Measurements from ENCODE around the gene MRGPRF. TPM values are rescaled to one million over a fixed set of nuclear protein-coding genes. Genes with fewer than 3 reads are reported as not detected.
"Not testable (repeated sequence)": the region's sequence is repeated elsewhere in the genome, so short reads cannot be mapped to it uniquely, and the experiment has no call there.

Gene MRGPRF
- polyA plus RNA-seq, 1 donor, result 18.9 TPM

DNA sequence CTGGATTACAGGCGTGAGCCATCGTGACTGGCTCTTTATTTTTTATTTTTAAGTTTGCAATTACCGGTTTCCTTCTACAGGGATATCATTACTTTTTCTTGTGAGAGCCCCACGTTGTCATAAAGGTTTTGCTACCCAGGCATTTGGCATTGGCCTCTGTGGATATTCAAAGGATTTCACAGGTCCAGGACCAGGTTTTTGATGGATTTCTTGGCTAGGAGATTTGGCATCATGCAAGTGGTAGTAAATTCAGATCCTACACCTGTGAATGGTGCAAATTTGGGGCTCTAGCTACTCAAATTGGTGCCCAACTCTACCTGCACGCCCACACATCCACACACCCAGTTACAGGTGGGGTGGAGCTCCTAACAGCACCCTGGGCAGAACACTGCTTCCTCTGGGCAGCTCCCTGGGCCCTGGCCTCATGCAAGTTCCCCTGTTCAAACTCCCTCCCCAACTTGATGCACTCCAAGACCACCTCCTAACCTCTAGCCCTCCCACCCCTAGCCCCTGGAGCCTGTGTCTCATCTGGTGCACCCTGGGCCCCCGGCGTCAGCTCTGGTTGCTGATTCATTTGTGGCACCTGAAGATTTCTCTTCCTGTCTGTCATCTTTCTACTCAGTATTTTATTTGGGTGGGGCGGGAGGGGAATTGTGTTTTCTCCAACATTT, 23.0 kb downstream of the MRGPRF start:
- DNase-seq, result no peak

DNA sequence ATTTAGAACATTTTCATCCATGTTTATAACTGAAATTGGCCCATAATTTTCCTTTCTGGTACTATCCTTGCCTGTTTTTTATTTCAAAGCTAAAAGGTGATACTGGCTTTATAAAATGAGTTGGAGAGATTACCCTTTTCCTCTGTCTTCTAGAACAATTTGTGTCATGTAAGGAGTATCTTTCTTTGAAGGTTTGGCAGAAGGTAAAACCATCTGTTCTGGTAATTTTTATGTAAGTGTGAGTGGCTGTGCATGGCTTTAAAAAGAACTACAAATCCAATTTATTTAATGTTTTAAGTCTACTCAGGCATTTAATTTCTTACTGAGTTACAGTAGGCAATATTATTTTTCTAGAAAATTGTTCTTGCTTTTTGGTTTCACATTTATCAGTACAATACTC, 24.6 kb downstream of the MRGPRF start:
- no peak for DNase-seq

DNA sequence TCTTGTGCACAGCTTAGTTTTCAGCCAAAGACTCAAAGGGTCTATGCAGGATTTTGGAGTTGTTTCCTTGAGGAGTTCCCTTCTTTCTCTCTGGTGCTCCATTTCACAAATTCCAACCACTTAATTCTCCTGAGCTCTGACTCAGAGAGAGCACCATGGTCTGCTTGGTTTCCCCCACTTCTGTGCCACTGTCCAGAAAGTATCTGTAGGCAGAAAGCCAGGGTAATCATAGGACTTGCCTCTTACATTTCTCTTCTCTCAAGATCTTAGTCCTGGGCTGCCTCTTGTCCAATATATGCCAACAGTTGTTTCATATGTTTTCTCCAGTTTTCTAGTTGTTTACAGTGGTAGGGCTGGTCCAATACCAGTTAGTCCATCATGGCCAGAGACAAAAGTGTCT, 25.8 kb downstream of the MRGPRF start:
- no peak for DNase-seq

DNA sequence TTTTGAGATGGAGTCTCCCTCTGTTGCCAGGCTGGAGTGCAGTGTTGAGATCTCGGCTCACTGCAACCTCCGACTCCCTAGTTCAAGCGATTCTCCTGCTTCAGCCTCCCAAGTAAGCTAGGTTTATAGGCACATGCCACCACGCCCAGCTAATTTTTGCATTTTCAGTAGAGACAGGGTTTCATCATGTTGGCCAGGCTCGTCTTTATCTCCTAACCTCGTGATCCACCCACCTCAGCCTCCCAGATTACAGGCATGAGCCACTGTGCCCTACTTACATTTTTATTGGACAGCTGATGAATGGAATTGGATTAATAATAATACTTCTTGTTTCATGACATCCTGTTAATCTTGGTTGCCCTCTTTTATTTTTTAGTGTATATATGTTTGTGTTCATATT, 29.2 kb downstream of the MRGPRF start:
- no peak for DNase-seq

DNA sequence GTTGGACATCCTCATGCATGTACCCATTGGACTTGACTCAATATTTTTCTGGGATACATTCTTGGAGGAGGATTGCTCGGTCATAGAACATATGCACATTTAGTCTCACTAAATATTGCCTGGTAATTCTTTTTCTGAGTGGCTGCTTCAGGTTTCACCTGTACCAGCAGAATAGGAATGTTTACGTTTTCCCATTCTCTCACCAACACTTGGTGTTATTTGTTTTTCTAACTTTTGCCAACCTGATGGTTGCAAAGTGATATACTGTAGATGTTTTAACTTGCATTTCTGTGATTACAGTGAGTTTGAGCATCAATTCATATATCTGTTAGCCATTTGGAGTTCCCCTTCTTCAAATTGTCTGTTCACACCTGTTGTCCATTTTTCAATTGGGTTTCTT, 30.9 kb downstream of the MRGPRF start:
- no peak for DNase-seq

DNA sequence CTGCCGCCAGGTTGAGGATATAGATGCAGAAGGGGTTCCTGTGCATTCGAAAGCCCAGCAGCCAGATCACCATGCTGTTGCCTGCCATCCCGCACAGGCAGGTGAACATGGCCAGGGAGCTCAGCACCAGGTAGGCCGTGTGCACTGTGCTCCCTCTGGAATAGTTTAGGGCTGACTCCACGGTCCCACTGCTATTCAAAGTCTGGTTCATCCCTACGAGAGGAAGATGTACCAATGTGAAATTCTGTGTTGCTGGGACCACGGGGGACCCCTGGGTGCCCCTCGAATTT, 32.3 kb downstream of the MRGPRF start, which contains the start of gene MRGPRD:
Gene MRGPRD, minus strand, starts transcription at position 211 of the 290 bp plus-strand sequence. Its CDS starts 0 bp downstream, at position 211.
- no peak for DNase-seq

DNA sequence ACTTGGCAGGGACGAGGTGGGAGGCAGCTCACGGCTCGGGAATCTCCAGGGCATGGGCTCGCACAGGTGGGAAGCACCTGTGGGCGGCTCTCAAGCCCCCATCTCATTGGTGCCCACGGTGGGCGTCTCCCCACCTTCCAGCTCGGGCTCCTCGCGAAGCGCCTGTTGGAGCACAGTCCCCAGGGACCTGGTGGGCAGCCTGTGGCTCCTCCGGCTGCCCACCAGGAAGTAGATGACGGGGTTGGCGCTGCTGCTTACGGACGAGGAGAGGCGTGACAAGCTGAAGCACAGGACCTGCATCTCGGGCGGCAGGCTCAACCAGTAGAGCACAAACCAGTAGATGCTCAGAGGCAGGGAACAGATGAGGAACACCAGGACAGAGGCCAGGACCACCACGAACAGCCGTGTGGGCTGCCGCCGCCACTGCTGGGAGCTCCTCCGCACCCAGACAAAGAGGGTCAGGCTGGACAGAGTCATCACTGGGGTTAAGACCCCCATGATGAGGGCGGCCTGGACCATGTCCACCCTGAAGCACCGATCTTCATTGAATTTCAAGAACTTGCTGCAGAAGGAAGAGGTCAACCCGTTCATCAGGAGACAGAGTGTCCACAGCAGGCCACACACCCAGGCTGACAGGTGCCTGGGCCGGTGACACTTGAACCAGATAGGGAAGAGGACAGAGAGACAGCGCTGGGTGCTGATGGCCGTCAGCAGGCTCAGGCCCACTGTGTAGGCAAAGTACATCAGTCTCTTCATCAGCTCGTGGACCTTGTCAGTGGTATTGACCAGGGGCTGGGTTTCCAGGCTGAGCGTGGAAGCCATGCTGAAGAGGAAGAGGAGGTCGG, 32.9 kb downstream of the MRGPRF start:
- no peak for DNase-seq

DNA sequence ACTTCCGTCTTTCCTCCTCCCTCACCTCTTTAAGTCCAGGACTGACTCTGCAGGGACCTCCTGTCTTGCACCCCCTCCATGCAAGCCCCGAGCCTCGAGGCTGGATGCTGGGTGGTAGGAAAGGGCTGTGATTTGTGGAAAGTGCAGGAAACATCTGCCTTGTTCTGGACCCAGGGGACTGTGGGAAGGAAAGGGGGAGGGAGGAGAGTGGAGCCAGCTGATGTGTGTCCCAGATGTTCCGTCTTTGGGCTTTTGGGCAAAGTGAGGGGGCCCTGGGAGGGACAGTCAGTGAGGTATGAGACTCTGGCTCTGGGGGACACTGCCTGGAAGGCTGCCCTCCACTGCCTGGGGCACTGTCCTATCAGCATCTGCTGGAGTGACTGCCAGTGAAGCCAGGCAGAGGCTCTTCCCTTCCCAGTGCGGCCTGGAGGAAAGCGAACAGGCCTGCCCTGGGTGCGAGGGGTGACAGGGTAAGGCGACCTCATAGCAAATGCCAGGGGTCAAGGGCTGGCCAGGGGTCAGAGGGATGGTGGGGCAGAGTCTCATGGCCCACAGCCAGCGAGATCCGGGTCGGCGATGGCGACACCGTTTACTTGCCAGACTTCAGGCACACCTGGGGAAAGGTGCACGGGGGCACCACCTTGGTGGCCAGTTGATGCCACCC, 34.0 kb downstream of the MRGPRF start:
- DNase-seq, result no peak

DNA sequence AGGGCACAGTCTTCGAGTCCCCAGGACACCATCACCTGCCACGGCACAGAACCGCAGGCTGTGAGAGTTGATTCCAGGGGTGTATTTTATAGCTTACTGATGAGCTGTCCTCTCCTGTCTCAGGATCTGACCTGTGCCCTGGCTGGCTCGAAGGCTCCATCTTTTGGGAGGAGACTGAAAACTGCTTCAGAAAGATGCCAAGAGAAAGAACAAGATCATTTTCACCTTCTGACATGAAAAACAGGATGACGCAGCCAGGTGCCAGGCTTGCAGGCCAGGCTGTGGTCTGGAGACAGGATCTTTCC, 34.5 kb downstream of the MRGPRF start:
- no peak for DNase-seq

DNA sequence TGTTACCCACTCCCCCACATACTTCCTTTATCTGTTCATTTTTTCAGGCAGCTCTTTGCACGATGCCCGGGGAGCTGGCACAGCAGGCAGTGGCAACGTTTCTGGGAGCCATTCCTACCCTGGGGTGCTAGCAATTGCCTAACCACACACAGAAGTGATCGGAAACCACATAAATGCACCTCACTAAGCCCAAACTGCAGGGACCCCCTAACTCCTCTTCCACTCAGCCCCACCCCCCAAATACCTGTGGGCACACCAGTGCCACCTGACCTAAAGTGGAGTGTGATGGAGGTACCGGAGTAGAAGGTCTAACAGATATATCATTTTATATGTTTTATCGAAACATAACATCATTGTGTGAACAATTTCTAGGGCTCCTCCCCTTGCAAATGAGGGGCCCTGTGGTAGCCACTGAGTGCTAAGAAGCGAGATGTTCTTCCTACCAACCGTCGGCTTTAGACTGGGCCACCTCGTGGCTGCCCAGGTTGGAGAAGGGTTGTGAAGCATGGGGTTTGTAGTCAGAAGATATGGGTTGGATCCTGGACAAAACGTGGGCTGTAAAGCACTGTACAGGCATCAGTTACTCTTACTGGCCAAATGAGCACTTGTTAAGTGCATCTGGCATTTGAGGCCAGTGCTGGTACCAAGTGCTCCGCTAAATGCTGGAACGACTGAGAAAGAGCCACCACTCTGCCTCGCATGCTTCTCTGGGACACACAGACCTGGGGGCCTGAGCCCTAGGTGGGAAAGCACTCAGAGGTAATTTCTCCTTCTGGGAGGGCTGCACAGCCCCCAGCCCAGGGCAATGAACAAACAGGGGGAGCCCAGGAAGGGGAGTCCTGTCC, 35.0 kb downstream of the MRGPRF start:
- no peak for DNase-seq

DNA sequence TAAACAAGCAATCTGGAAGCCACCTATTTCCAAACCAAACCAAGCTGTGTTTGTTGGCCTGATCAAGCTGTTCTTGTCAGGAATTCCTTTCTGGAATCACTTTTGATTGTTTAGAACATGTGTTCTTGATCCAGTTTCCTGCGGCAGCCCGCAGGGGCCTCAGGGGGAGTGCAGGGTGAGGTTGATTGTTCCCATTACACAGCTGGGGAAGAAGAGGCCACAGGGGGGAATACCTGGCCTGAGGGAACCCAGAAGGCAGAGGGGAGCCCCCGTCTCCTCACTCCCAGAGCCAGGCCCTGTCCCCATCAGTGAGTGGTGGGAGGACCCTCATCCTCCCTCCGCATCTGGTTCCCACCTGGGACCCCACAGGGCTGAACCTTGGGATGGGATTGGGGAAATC, 36.5 kb downstream of the MRGPRF start:
- no peak for DNase-seq

DNA sequence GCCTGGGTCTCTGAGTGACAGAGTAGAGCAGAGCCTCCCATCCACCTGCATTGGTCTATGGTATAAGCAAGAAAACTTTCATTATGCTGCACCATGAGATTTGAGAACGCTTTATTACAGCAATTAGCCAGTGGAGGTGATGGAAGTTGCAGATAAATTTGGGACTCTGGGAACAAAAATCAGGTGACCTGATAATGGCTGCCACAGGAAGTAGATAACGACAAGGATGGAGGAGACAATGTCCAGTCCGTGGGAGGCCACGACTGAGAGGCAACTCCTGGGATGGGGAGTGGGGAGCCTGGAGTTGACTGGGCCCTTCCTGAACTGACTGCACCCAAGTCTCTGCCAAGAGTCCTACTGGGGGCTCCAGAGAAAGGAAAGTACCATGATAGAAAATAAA, 37.0 kb downstream of the MRGPRF start:
- DNase-seq, result no peak

DNA sequence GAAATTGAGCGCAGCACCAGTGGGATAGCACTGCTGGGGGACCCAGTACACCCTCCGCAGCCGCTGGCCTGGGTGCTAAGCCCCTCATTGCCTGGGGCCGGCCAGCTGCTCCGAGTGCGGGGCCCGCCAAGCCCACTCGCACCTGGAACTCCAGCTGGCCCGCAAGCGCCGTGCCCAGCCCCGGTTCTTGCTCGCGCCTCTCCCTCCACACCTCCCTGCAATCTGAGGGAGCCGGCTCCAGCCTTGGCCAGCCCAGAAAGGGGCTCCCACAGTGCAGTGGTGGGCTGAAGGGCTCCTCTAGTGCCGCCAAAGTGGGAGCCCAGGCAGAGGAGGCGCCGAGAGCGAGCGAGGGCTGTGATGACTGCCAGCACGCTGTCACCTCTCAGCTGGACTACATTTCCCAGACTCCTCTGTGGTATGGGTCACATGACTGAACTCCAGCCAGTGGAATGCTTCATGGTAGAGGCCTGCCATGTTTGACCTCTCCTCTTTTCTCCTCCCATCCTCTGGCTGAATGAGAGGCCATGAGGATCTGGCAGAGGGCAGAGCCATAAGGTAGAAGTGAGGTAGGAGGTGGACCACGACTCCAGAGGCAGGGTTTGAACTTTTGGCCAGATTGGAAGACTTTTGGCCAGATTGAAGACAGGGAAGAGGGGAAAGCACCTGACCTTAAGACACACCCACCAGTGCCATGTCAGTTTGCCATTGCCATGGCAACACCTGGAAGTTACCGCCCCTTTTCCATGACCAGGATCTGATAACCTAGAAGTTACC, 38.4 kb downstream of the MRGPRF start:
- DNase-seq, result no peak

DNA sequence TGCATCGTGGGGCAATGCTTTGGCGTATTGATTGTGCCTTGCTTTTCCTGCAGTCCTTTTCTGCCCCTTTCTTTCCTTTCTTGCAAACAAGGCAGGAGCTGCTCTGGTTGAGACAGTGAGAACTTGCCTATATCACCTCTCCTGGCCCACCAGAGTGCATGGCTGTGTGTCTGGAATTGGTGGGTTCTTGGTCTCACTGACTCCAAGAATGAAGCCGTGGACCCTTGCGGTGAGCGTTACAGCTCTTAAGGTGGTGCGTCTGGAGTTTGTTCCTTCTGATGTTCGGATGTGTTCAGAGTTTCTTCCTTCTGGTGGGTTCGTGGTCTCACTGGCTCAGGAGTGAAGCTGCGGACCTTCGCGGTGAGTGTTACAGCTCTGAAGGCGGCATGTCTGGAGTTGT, 39.3 kb downstream of the MRGPRF start:
- DNase-seq, result not testable (repeated sequence)

DNA sequence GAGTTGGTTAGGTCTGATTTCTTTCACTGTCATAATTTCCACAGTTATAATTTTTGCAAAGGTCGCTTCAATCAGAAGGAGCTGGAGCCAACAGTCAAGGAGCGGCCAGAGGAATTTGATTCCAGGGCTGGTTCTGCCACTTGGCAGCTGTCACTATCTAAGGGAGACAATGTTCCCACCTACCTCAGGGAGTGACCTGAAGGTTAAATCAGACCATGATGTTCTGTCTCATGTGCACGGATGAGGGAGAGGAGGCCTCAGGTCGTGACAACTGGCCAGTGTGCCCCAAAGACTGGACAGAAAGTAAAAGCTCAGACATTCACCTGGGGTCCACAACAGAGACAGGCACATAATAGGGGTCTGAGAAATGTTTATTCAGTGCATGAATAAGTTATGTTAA, 39.8 kb downstream of the MRGPRF start:
- DNase-seq, result no peak

DNA sequence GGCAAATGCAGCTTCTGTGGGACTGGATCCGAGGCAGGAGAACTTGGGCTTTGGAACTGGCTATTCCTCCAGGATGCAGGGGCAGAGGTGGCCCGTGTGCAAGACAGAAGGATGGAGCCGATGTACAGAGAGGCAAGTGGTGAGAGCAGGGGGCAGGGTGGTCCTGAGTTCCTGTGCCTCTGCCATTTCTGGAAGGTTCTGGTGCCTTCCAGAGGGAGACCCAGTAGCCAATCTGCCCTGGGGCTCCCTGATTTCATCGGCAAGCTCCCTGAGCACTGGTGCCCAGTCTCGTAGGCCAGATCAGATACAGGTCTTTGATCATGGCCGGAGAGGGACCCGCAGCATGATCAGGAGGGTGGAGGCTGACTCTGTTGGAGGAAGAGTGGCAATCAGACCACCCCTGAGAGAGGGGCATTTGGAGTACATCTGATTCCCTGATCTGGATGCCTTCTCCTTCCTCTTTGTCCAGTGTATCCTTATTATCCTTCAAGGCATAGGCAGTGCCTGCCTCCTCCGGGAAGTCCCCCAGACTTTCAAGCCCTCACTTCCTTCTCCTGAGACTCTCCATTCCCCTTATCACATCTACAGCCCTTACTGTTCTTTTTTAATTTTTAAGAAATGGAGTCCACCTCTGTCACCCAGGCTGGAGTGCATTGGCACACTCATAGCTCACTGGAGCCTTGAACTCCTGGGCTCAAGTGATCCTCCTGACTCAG, 42.0 kb downstream of the MRGPRF start:
- no peak for DNase-seq

DNA sequence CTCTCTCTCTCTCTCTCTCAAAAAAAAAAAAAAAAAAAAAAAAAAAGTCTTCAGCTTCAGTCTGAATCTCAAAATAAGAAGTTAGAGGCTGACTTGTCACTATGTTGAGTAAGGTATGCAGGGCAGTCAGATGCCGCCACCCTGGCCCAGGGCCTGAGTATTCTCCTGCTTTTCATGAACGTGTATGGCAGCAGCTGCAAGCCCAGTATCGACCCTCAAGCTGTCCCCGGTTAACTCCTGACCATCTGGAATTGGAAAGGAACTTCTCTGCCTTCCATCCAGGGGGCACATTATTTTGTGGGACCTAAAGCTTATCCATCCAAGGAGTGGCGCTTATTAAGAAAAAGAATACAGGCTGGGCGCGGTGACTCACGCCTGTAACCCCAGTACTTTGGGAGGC, 43.7 kb downstream of the MRGPRF start:
- no peak for DNase-seq

DNA sequence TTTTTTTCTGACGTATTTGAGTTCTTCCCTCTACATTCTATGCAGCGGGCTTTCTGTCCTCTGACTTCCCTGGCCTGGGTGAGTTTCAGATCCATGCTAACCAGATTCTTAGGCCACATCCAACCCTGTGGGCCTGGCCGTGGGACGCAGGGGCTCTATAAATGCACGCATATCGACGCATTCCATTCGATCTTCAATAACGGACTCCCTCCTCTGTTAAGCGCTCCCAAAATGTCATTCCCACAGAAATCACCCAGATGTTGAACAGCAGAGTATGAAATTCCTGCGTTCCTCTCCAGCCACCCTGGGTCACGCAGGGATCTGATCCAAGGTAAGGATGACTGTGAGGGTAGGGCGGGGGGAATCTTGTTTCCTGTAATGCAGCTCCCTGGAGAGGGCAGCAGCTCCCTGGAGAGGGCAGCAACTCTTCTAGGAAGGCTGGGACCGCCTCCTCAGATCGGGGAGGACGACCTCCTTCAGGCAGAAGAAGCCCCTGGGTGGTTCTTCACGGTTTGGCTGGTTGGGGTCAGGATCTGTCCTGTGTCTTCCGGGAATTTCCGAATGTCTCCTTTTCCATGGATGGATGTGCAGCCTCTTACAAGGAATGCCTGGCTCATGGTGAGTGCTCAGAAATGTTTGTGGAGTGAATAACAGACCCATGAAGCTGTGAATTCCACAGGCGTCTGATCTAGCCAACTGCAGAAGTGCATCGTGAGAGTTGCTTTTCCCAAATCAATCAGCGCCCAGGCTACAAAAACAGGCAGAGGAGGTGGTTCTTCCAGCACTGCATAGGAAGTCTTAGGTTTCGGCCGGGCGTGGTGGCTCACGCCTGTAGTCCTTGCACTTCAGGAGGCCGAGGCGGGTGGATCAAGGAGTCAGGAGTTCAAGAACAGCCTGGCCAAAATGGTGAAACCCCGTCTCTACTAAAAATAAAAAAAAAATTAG, 44.5 kb downstream of the MRGPRF start:
- DNase-seq, result no peak

DNA sequence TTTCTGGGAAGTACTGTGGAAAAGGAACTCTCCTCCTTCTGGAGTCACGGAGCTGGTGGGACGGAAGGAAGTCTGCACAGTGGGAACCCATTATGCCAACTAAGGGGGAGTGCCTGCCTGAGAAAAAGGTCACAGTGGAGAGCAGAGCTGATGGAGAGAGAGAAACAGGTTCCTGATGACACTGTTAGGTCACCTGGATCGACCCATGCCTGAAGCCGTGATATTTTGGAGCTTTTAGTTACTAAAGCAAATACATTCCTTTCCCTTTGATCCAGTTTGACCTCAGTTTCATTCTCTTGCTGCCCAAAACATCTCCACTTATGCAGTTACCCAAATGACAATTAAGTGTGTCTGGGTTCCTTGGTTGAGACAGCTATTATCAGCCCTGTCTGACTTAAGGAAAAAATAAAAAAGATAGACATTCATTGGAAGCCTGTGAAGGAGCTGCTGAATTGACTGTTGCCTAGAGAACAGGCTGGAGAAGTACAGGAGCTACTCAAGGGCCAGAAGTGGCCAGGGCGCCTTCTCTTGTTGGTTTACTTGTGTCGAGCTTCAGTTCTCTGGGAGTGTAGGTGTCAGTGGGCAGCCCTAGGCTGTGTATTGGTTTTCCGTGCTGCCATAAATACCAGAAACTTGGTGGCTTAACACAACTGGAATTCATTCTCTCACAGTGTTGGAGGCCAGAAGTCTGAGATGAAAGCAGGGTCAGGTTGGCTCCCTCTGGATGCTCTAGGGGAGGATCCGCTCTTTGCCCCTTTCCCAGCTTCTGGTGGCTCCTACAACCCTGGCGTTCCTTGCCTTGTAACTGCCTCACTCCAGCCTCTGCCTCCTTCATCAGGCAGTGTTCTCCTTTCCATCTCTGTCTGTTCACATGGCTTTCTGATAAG, 45.9 kb downstream of the MRGPRF start:
- no peak for DNase-seq
